Dedifferentiated amniotic fluid mesenchymal stem cell (primary cell): ENCODE data around the gene FUT4.
A peak's percentile ranks its signal among the peaks of the same experiment; 100 is the strongest.
"Not testable (repeated sequence)": the region's sequence is repeated elsewhere in the genome, so short reads cannot be mapped to it uniquely, and the experiment has no call there.

ENCODE experiments used
- DNase-seq: peaks from one replicate; pipeline ENCODE4 v3.0.0-alpha.2; 2016; ENCODE audit errors: extremely low spot score

Gene FUT4

DNA sequence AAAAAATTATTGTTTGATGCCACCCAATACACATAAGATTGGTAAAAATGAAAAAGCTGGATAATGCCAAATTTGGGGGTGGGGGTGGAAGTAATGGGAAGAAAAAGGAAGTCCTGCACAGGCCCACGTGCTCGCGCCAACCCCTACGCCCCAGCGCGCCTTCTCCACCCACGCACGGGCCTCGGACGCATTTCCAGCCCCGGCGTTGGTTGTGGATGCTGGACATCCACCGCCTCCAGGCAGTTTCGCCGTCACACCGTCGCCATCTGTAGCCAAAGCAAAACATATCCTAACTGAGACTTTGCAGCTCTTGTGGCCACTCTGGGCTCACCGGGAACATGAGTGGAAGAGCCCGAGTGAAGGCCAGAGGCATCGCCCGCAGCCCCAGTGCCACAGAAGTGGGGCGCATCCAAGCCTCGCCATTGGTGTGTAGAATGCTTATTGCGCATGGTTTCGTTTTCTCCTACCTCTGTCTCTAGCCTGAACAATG is 23.5 kb downstream of the FUT4 start, which contains the start of gene PIWIL4:
TSS of gene PIWIL4 (plus strand) at position 188 of the 490 bp plus-strand sequence. CDS start at position 339, 151 bp downstream.
- no peak for DNase-seq

DNA sequence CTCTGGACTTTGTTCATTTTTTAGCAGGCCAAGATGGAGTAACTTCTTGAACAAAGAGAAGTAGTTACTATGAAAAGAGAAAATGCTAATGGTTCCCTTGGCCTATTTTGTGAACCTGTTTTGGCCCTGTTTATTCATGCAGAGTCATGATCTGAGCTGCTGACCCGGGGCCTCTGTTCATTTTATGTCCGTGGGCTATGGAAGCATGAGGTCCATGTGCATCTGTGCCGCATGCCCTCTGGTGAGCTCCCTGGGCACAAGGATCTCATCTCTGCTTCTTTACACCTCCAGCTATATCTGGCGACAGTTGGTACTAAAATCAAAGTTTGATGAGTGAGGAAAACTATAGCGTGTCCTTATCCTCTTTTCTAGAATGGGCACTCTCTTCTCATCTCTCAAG is 24.5 kb downstream of the FUT4 start:
- no peak for DNase-seq

DNA sequence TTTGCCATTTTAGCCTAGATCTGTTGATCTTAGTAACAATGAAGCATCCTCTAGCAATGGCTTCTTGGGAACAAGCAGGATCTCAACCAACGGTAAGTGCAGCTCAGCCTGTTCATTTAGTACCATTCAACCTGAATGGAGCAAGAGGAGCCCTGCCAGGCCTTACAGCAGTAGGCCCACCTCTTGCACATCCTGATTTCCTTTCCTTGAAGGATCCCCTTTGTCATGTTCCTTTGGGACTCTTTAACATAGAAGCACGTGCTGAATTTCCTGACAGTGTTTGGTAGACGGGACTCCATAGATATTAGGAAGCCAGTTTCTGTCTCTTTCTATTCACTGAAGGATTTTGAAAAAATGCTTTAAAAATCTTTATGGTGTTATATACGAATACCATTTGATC is 25.0 kb downstream of the FUT4 start:
- no peak for DNase-seq

DNA sequence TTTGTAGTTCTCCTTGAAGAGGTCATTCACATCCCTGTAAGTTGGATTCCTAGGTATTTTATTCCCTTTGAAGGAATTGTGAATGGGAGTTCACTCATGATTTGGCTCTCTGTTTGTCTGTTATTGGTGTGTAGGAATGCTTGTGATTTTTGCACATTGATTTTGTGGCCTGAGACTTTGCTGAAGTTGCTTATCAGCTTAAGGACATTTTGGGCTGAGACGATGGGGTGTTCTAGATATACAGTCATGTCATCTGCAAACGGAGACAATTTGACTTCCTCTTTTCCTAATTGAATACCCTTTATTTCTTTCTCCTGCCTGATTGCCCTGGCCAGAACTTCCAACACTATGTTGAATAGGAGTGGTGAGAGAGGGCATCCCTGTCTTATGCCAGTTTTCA is 29.3 kb downstream of the FUT4 start:
- not testable (repeated sequence) for DNase-seq

DNA sequence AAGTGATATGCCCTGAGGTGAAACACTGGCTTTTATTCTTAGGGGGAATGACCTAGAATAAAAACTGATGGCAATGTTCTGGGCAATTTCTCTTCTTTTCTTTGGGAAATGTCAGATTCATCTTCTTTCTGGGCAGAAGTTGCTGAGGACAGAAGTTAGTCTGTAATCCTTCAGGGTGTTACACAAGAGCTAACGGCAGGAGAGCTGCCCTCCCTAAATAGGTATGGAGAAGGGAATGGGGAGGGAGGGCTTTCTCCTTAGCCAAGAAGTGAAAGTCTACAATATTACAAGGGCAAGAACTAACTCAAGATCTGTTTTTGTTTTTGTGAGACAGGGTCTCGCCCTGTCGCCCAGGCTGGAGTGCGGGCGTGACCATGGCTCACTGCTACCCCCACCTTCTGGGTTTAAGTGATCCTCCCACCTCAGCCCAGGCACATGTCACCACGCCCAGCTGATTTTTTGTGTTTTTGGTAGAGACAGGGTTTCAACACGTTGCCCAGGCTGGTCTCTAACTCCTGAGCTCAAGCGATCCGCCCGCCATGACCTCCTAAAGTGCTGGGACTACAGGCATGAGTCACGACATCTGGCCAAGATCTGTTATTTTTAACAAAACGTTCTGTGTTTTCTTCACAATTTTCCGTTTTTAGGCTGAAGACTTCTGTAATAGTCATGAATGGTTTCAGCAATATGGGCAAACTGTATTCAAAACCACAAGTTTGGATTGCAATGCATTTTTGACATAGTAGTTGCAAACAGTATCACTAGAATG is 30.7 kb downstream of the FUT4 start:
- DNase-seq = peak; percentile 54

DNA sequence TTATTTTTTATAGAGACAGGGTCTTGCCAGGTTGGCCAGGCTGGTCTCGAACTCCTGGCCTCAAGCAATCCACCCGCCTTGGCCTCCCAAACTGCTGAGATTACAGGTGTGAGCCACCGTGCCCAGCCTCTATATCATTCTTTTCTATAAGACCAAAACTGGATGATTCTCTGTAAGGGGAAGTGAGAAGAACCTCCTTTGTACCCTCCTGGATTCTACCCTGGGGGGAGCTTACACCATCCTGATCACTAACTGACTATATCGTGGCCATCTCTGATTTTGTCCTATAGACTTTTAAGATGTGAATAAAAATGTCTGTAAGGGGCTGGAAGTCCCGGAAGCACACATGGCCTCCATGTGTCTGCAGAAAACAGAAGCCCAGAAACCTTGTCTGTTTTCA is 32.6 kb downstream of the FUT4 start:
- no peak for DNase-seq

DNA sequence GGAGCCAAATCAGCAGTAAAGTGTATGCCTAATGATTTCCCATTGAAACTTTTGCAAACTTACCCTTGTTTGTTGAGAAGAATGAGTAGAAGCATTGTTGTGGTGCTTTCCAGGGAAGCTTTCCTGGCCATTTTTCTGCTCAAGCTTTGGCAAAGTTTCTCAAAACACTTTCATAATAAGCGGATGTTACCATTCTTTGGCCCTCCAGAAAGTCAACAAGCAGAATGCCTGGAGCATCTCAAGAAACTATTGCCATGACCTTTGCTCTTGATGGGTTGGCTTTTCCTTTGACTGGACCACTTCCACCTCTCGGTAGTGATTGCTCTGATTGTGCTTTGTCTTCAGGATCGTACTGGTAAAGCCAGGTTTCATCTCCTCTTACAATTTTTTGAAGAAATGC is 34.1 kb downstream of the FUT4 start:
- DNase-seq = no peak

DNA sequence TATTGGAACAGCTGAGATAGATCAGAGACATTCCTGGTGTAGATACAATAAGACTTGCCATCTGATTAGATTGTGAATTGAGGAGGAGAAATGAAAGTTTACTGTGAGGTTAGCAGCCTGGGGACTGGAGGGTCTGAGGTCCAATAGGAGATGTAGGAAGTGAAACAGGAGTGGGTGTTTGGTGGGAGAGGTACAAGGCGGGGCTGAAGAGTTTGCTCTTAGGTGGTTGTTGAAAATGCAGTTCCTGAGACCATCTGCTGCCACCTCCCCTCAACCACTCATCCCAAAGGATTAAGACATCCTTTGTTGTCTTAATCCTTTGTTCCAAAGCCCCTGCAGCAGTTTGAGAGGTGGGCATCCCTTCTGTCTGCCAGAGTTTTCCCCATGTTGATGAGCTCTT is 38.2 kb downstream of the FUT4 start:
- no peak for DNase-seq

DNA sequence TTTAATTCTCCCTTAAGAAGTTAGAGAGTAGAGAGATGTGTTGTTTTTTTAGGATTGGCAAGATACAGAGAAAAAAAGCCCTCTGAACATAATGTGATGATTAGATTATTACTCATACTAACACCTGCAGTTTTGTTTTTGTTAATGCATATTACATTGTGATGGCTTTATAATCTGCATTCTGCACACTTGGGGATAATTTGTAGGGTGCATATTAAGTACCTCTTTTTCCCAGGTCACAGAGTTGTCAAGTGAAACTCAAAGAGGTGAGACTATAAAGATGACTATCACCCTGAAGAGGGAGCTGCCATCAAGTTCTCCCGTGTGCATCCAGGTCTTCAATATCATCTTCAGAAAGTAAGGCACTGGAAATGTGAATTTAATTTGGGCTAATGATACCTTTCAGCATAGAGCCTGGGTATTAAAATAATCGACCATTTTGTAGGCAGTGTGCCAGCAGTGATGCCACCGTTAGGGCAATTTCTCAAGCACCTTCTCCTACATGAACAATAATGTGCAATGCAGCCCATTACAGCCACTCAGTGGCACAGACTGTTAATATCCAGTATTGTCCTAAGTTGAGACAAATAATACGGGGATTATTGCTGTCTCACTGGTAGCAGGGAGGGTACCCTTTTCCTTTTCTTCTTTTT is 39.6 kb downstream of the FUT4 start:
- DNase-seq = no peak

DNA sequence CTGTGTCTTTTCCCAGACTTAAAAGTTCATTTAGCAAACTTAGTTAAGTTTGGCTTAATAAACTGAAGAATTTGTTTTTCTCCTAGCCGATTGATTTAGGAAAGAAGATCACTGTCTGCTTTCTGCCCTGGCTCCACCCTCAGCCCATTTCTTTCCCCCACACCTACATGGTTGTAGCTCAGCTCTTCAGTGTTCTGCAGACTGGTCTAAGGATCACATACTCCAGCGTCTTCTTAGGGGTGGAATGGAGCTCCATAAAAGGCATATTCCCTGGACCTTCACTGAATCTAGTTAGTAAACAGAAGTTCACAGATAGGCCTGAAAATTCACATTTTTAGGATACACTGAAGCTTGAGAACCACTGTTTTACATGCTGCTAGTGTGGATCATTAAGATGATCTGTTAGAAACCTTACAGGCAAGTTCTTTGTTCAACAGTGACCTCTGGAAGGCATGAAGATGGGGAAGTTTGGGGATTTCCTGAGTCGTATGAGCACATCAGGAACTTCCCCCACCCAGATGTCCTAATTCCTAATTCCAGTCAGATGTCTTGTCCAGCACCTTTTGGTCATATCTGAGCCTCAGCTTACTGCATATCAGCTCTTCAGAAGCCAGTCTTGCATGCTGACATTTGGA is 40.3 kb downstream of the FUT4 start:
- no peak for DNase-seq

DNA sequence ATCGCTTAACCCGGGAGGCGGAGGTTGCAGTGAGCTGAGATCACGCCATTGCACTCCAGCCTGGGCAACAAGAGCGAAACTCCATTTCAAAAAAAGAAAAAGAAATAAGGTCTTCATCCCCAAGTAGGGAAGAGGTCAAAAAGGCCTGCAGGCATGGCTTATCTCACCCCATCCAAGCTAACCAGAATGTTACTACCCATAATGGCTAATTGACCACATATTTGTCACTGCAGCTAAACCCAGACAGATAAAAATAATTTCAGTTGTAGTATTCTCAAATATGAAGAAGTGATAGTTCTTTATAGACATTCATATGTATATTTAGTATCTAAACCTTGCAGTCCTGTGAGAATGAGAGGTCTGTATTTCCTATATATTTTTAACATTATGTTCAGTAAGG is 41.3 kb downstream of the FUT4 start:
- DNase-seq = no peak

DNA sequence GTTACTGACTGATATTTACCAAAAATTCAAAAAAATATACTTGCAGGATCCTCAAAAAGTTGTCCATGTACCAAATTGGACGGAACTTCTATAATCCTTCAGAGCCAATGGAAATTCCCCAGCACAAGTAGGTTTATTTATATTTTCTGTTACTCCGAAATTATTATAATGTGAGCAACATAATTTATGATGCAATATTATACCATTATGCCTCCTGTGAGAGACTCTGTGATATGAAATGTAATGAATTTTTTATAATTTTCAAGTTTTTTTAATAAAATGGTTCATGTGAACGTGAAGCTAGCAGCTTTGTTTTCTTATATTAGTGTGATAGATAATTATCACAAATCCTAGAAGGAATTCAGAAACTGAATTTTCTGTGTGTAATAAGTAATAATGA is 41.7 kb downstream of the FUT4 start:
- DNase-seq = no peak

DNA sequence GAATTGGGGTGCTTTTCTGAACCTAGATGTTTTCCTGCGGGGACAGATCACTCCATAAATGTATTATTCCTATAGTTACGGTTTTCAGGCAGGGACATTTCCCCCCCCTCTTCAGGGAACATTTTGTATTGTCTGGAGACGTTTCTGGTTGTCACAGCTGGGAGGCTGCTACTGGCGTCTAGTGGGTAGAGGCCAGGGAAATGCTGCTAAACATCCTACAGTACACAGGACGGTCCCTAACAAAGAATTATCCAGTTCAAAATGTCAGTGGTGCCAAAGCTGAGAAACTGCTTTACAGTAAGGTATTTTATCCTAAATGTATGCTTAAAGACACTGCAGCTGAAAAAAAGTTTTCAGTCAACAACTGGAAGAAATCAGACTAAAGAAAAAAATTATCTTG is 42.8 kb downstream of the FUT4 start:
- no peak for DNase-seq

DNA sequence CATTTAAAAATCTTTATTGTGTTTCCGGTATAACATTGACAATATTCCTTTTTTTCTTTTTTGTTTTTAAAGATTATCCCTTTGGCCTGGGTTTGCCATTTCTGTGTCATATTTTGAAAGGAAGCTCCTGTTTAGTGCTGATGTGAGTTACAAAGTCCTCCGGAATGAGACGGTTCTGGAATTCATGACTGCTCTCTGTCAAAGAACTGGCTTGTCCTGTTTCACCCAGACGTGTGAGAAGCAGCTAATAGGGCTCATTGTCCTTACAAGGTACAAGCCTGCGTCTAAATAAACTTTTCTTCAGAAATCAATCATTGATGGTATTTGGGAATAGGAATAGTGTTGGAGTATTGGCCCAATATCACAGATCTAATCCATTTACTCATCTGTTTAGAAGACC is 43.3 kb downstream of the FUT4 start:
- DNase-seq = no peak

DNA sequence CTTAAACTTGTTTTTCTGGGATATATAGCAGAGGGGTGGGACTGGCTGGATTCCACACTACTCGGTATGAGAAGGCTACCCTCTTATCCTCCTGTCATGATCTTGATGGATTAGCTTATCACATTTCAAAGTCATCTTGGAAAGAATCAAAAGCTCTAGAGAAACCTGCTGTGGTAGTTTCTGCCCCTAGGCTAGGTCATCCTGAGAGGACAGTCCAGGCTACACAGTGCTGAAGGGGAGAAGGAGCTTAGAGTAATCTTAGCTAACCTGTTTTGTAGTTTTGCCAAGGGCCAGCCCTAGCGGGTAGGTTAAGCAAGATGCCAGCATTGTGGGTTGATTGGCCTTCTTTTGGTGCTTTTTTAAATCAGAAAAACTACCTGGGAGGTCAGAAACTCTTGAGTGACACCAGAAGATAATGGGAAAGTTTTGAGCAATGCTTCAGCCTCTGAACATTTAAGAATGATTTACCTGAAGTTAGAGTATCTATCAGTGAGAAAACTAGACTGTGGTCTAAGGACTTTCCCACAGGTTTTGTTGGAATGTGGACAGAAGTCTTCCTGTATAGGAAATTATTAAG is 44.7 kb downstream of the FUT4 start:
- DNase-seq = no peak

DNA sequence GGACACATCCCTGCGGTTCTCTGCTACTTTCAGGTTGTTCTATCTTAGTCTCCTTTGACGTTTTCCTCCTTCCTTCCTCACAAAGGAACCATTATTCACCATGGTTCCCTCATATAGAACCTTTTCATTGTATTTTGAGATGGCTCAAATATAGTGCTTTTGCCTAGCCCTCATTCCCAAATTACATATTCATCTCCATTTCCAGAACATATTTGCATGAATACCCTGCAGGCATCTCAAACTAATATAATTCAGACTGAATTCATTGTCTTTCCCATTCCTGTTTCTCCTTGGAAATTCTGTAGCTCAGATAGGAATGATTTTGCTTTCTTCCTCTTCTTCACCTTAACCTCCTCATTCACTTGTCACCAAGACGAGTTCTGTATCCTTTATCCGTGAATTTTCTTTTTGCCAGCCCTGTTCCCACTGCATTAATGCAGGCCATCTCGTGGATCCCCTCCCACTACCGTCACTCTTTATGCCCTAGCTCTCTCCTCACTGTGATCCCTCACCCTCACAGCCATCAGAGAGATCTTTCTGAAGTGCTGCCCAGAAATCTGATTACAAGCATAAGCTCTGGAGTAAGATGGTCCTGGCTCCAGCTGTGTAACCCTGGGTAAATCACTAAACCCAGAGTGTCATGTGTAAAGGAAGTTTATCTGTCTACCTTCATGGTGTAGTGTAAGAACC is 46.8 kb downstream of the FUT4 start:
- DNase-seq = no peak

DNA sequence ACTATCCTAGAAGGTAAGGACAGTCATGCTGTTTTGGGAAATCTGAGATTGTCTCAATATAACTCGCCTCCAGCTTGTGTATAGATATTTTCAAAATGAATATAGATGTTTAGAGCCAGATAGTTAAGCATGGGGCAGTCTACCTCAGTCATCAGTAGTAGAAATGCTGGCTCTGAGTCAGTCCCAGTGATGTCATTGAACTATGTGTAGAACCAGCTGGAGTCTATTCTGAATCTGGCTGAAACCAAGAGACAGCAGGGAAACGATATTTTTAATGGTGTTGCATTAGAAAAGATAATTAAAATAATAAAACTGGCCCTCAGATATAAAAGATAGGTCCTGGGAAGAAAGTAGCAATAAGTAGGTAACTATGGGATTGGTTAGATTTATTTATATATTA is 49.3 kb downstream of the FUT4 start:
- DNase-seq = no peak

DNA sequence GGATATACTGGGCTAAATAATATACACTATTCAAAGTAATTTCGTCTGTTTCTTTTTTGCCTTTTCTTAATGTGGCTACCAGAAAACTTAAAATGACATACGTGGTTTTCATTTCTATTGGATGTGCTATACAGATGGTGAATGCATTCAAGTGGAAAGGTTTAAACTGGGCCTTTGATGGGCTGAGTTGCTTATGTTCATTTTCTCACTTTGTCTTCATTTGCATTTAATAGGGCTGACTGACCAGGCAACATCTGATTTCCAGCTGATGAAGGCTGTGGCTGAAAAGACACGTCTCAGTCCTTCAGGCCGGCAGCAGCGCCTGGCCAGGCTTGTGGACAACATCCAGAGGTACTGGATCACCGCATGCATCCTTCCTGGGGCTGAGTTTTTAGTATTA is 51.4 kb downstream of the FUT4 start:
- DNase-seq = no peak

DNA sequence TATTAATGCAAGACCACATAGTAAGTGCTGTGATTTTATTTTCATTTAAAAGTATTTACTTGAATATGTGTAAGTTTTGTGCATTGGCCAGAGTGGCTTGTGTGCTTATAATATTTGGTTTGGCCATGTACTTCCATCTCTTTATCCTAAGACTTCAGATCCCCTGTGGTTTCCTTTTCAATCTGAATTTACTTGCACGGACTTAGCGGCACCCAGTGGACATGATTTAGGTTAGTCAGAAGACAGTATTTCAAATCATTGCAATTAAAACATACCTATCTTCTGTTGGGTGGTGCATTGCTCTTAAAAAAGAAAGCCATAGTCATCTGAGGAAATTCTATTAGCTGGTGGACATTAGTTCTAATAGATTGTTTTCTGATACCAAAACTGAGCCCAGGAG is 54.2 kb downstream of the FUT4 start:
- peak; percentile 25 for DNase-seq
